Neural progenitor cell (in vitro differentiated cells): ENCODE results near the gene PRSS8. TPM values are rescaled to one million over a fixed set of nuclear protein-coding genes. Genes with fewer than 3 reads are reported as not detected.

Experiments used
- DNase-seq: peaks from one replicate; pipeline ENCODE4 v3.0.0-alpha.2; 2016; ENCODE audit warnings: low spot score
- H2AFZ ChIP-seq: fragments of 200-600 bp; sonication (generic); replicated peaks from 2 replicates; pipeline ENCODE4 v1.6.1; 2016; ENCODE audit warnings: antibody characterized with exemption
- H3F3A ChIP-seq: fragments of 200-600 bp; sonication (generic); 2 replicates; pipeline ENCODE4 v1.6.1; 2016; ENCODE audit warnings: antibody characterized with exemption, low read depth
- H3K27ac ChIP-seq: fragments of 200-600 bp; sonication (generic); 2 replicates; pipeline ENCODE4 v1.5.1; 2016; ENCODE audit warnings: mild to moderate bottlenecking
- H3K27me3 ChIP-seq: fragments of 200-600 bp; sonication (generic); 2 replicates; pipeline ENCODE4 v1.6.1; 2016; ENCODE audit warnings: mild to moderate bottlenecking, moderate library complexity
- H3K36me3 ChIP-seq: fragments of 200-600 bp; sonication (generic); 2 replicates; pipeline ENCODE4 v1.5.1; 2016
- H3K4me1 ChIP-seq: fragments of 200-600 bp; sonication (generic); 2 replicates; pipeline ENCODE4 v1.6.1; 2016; ENCODE audit warnings: mixed run types
- H3K4me2 ChIP-seq: fragments of 200-600 bp; sonication (generic); 2 replicates; pipeline ENCODE4 v1.6.1; 2016
- H3K4me3 ChIP-seq: fragments of 200-600 bp; sonication (generic); 2 replicates; pipeline ENCODE4 v1.5.1; 2016
- H3K79me2 ChIP-seq: fragments of 200-600 bp; sonication (generic); 2 replicates; pipeline ENCODE4 v1.6.1; 2016; ENCODE audit warnings: low read depth
- H3K9ac ChIP-seq: fragments of 200-600 bp; sonication (generic); 2 replicates; pipeline ENCODE4 v1.6.1; 2016
- H3K9me3 ChIP-seq: fragments of 200-600 bp; sonication (generic); 2 replicates; pipeline ENCODE4 v1.5.1; 2016; ENCODE audit warnings: low read depth
- H4K20me1 ChIP-seq: fragments of 200-600 bp; sonication (generic); 2 replicates; pipeline ENCODE4 v1.6.1; 2016; ENCODE audit warnings: low read depth
- H3K27ac Mint-ChIP-seq: 3 replicates; pipeline ENCODE4 v1.8.0; 2021; ENCODE audit warnings: mixed read lengths
- H3K27me3 Mint-ChIP-seq: 2 replicates; pipeline ENCODE4 v1.8.0; 2022; ENCODE audit warnings: low read depth, mild to moderate bottlenecking, inconsistent platforms, moderate library complexity, mixed read lengths; ENCODE audit not compliant: insufficient read depth
- H3K36me3 Mint-ChIP-seq: 3 replicates; pipeline ENCODE4 v1.8.0; 2021; ENCODE audit warnings: mixed read lengths
- H3K4me1 Mint-ChIP-seq: 3 replicates; pipeline ENCODE4 v1.8.0; 2021; ENCODE audit warnings: mixed read lengths
- H3K4me3 Mint-ChIP-seq: 3 replicates; pipeline ENCODE4 v1.8.0; 2021; ENCODE audit warnings: mild to moderate bottlenecking, moderate library complexity, mixed read lengths
- H3K9me3 Mint-ChIP-seq: 3 replicates; pipeline ENCODE4 v1.8.0; 2020; ENCODE audit warnings: mixed read lengths
- CTCF ChIP-seq: fragments of 200-600 bp; sonication (generic); IDR thresholded peaks from 2 replicates; pipeline ENCODE4 v1.5.1; 2017; ENCODE audit warnings: antibody characterized with exemption, mild to moderate bottlenecking
- EZH2 ChIP-seq: fragments of 200-600 bp; sonication (generic); IDR thresholded peaks from 2 replicates; pipeline ENCODE4 v1.6.1; 2017; ENCODE audit warnings: antibody characterized with exemption, mild to moderate bottlenecking, moderate library complexity
- EZH2phosphoT487 ChIP-seq: fragments of 200-600 bp; sonication (generic); IDR thresholded peaks from 2 replicates; pipeline ENCODE4 v1.6.1; 2017; ENCODE audit warnings: antibody characterized with exemption
- total RNA-seq: library from RNA; depleted of rRNA; stranded (reverse); fragments of >200 nt; gene quantifications from 2 replicates; pipeline ENCODE4 v1.2.3, GENCODE V29; 2015; ENCODE audit warnings: low replicate concordance

Gene PRSS8
- total RNA-seq, 1 donor from 2014 or later: 2.7 TPM

GRCh38 chr16:31114468-31114867, 21.1 kb downstream of the PRSS8 start:
- H3K36me3 ChIP-seq: no peaks in the 10 kb centered on the region
- H3K4me3 ChIP-seq: no peak overlapping the region
- peaks cover 32% of the 10 kb centered on the region for H3K79me2 ChIP-seq
- H3K9me3 ChIP-seq: no peaks in the 10 kb centered on the region
- H3K9me3 Mint-ChIP-seq: no peaks in the 10 kb centered on the region
- TF ChIP-seq EZH2phosphoT487 (no peak), CTCF (no peak), EZH2 (no peak)
- no peak overlapping the region for H2AFZ ChIP-seq
- H3K4me3 Mint-ChIP-seq: peak overlapping the region; percentile 72
- peaks cover 7% of the 10 kb centered on the region for H3K27me3 Mint-ChIP-seq
- H3F3A ChIP-seq: peaks cover 7% of the 10 kb centered on the region
- H3K4me1 Mint-ChIP-seq: peaks cover 9% of the 10 kb centered on the region
- H3K36me3 Mint-ChIP-seq: peaks cover 19% of the 10 kb centered on the region
- no peak overlapping the region for H3K27ac ChIP-seq
- no peak overlapping the region for H3K9ac ChIP-seq
- no peaks in the 10 kb centered on the region for H3K27me3 ChIP-seq
- H3K4me1 ChIP-seq: no peaks in the 10 kb centered on the region
- no peak overlapping the region for H3K27ac Mint-ChIP-seq
- no peak for DNase-seq
- H4K20me1 ChIP-seq: peaks cover 18% of the 10 kb centered on the region
- H3K4me2 ChIP-seq: no peak overlapping the region

- Histone ChIP-seq H3K79me2 (peaks cover 24% of the 10 kb centered on the region), H3K4me2 (no peak overlapping the region), H3K27ac (no peak overlapping the region), H3K9me3 (no peaks in the 10 kb centered on the region), H3F3A (peaks cover 7% of the 10 kb centered on the region), H3K4me1 (no peaks in the 10 kb centered on the region), H4K20me1 (peaks cover 9% of the 10 kb centered on the region), H3K9ac (no peak overlapping the region), H3K4me3 (no peak overlapping the region), H3K36me3 (no peaks in the 10 kb centered on the region), H3K27me3 (no peaks in the 10 kb centered on the region), H2AFZ (no peak overlapping the region)
- H3K4me1 Mint-ChIP-seq: peaks cover 9% of the 10 kb centered on the region
- H3K36me3 Mint-ChIP-seq: peaks cover 17% of the 10 kb centered on the region
- peak overlapping the region; percentile 39 for H3K4me3 Mint-ChIP-seq
- H3K27ac Mint-ChIP-seq: no peak overlapping the region
- no peaks in the 10 kb centered on the region for H3K9me3 Mint-ChIP-seq
- H3K27me3 Mint-ChIP-seq: peaks cover 7% of the 10 kb centered on the region
- TF ChIP-seq CTCF: no peak
- TF ChIP-seq EZH2phosphoT487: no peak
- TF ChIP-seq EZH2: no peak
- no peak for DNase-seq
Observed at GRCh38 chr16:31113121-31114120, 22.1 kb downstream of the PRSS8 start.

GRCh38 chr16:31112711-31113110, 22.8 kb downstream of the PRSS8 start:
- TF ChIP-seq CTCF: no peak
- TF ChIP-seq EZH2phosphoT487: no peak
- TF ChIP-seq EZH2: no peak
- H3K79me2 ChIP-seq: peaks cover 20% of the 10 kb centered on the region
- peaks cover 10% of the 10 kb centered on the region for H3F3A ChIP-seq
- Mint-ChIP-seq H3K36me3 (peaks cover 17% of the 10 kb centered on the region), H3K9me3 (no peaks in the 10 kb centered on the region), H3K27me3 (peaks cover 5% of the 10 kb centered on the region), H3K4me3 (no peak overlapping the region), H3K4me1 (peaks cover 7% of the 10 kb centered on the region), H3K27ac (no peak overlapping the region)
- DNase-seq: no peak
- no peak overlapping the region for H2AFZ ChIP-seq
- H3K9ac ChIP-seq: no peak overlapping the region
- H3K4me2 ChIP-seq: no peak overlapping the region
- no peak overlapping the region for H3K4me3 ChIP-seq
- no peak overlapping the region for H3K27ac ChIP-seq
- H3K36me3 ChIP-seq: no peaks in the 10 kb centered on the region
- H3K4me1 ChIP-seq: peaks cover 3% of the 10 kb centered on the region
- H3K27me3 ChIP-seq: no peaks in the 10 kb centered on the region
- H3K9me3 ChIP-seq: no peaks in the 10 kb centered on the region
- H4K20me1 ChIP-seq: peaks cover 3% of the 10 kb centered on the region
